Neural progenitor cell (in vitro differentiated cells): Measurements from ENCODE around the gene MED12L. TPM values are rescaled to one million over a fixed set of nuclear protein-coding genes. Genes with fewer than 3 reads are reported as not detected.

ENCODE experiments used
- DNase-seq: peaks from one replicate; pipeline ENCODE4 v3.0.0-alpha.2; 2016; ENCODE audit warnings: low spot score
- H2AFZ ChIP-seq: fragments of 200-600 bp; sonication (generic); replicated peaks from 2 replicates; pipeline ENCODE4 v1.6.1; 2016; ENCODE audit warnings: antibody characterized with exemption
- H3F3A ChIP-seq: fragments of 200-600 bp; sonication (generic); 2 replicates; pipeline ENCODE4 v1.6.1; 2016; ENCODE audit warnings: antibody characterized with exemption, low read depth
- H3K27ac ChIP-seq: fragments of 200-600 bp; sonication (generic); 2 replicates; pipeline ENCODE4 v1.5.1; 2016; ENCODE audit warnings: mild to moderate bottlenecking
- H3K27me3 ChIP-seq: fragments of 200-600 bp; sonication (generic); 2 replicates; pipeline ENCODE4 v1.6.1; 2016; ENCODE audit warnings: mild to moderate bottlenecking, moderate library complexity
- H3K36me3 ChIP-seq: fragments of 200-600 bp; sonication (generic); 2 replicates; pipeline ENCODE4 v1.5.1; 2016
- H3K4me1 ChIP-seq: fragments of 200-600 bp; sonication (generic); 2 replicates; pipeline ENCODE4 v1.6.1; 2016; ENCODE audit warnings: mixed run types
- H3K4me2 ChIP-seq: fragments of 200-600 bp; sonication (generic); 2 replicates; pipeline ENCODE4 v1.6.1; 2016
- H3K4me3 ChIP-seq: fragments of 200-600 bp; sonication (generic); 2 replicates; pipeline ENCODE4 v1.5.1; 2016
- H3K79me2 ChIP-seq: fragments of 200-600 bp; sonication (generic); 2 replicates; pipeline ENCODE4 v1.6.1; 2016; ENCODE audit warnings: low read depth
- H3K9ac ChIP-seq: fragments of 200-600 bp; sonication (generic); 2 replicates; pipeline ENCODE4 v1.6.1; 2016
- H3K9me3 ChIP-seq: fragments of 200-600 bp; sonication (generic); 2 replicates; pipeline ENCODE4 v1.5.1; 2016; ENCODE audit warnings: low read depth
- H4K20me1 ChIP-seq: fragments of 200-600 bp; sonication (generic); 2 replicates; pipeline ENCODE4 v1.6.1; 2016; ENCODE audit warnings: low read depth
- H3K27ac Mint-ChIP-seq: 3 replicates; pipeline ENCODE4 v1.8.0; 2021; ENCODE audit warnings: mixed read lengths
- H3K27me3 Mint-ChIP-seq: 2 replicates; pipeline ENCODE4 v1.8.0; 2022; ENCODE audit warnings: low read depth, mild to moderate bottlenecking, inconsistent platforms, moderate library complexity, mixed read lengths; ENCODE audit not compliant: insufficient read depth
- H3K36me3 Mint-ChIP-seq: 3 replicates; pipeline ENCODE4 v1.8.0; 2021; ENCODE audit warnings: mixed read lengths
- H3K4me1 Mint-ChIP-seq: 3 replicates; pipeline ENCODE4 v1.8.0; 2021; ENCODE audit warnings: mixed read lengths
- H3K4me3 Mint-ChIP-seq: 3 replicates; pipeline ENCODE4 v1.8.0; 2021; ENCODE audit warnings: mild to moderate bottlenecking, moderate library complexity, mixed read lengths
- H3K9me3 Mint-ChIP-seq: 3 replicates; pipeline ENCODE4 v1.8.0; 2020; ENCODE audit warnings: mixed read lengths
- CTCF ChIP-seq: fragments of 200-600 bp; sonication (generic); IDR thresholded peaks from 2 replicates; pipeline ENCODE4 v1.5.1; 2017; ENCODE audit warnings: antibody characterized with exemption, mild to moderate bottlenecking
- EZH2 ChIP-seq: fragments of 200-600 bp; sonication (generic); IDR thresholded peaks from 2 replicates; pipeline ENCODE4 v1.6.1; 2017; ENCODE audit warnings: antibody characterized with exemption, mild to moderate bottlenecking, moderate library complexity
- EZH2phosphoT487 ChIP-seq: fragments of 200-600 bp; sonication (generic); IDR thresholded peaks from 2 replicates; pipeline ENCODE4 v1.6.1; 2017; ENCODE audit warnings: antibody characterized with exemption
- total RNA-seq: library from RNA; depleted of rRNA; stranded (reverse); fragments of >200 nt; gene quantifications from 2 replicates; pipeline ENCODE4 v1.2.3, GENCODE V29; 2015; ENCODE audit warnings: low replicate concordance

MED12L gene
- total RNA-seq, 1 donor from 2014 or later = 16.5 TPM

GRCh38 chr3:151198849-151199248, 113.4 kb downstream of the MED12L start:
- H3K36me3 Mint-ChIP-seq = peaks cover 5% of the 10 kb centered on the region
- Histone ChIP-seq H3K27me3 (no peaks in the 10 kb centered on the region), H2AFZ (no peak overlapping the region), H3K36me3 (no peaks in the 10 kb centered on the region), H3K9ac (no peak overlapping the region), H3K4me3 (no peak overlapping the region), H3F3A (no peaks in the 10 kb centered on the region), H3K9me3 (no peaks in the 10 kb centered on the region), H4K20me1 (no peaks in the 10 kb centered on the region), H3K4me1 (no peaks in the 10 kb centered on the region), H3K79me2 (no peaks in the 10 kb centered on the region), H3K27ac (no peak overlapping the region), H3K4me2 (no peak overlapping the region)
- H3K27ac Mint-ChIP-seq = no peak overlapping the region
- H3K9me3 Mint-ChIP-seq = no peaks in the 10 kb centered on the region
- H3K4me1 Mint-ChIP-seq = no peaks in the 10 kb centered on the region
- H3K4me3 Mint-ChIP-seq = no peak overlapping the region
- no peak for DNase-seq
- H3K27me3 Mint-ChIP-seq = no peaks in the 10 kb centered on the region
- no peak for TF ChIP-seq CTCF
- TF ChIP-seq EZH2 = no peak
- TF ChIP-seq EZH2phosphoT487 = no peak

GRCh38 chr3:151199554-151200438, 114.3 kb downstream of the MED12L start:
- no peaks in the 10 kb centered on the region for H4K20me1 ChIP-seq
- H3K9ac ChIP-seq = no peak overlapping the region
- no peaks in the 10 kb centered on the region for H3K4me1 ChIP-seq
- Mint-ChIP-seq H3K27ac (no peak overlapping the region), H3K27me3 (no peaks in the 10 kb centered on the region), H3K9me3 (no peaks in the 10 kb centered on the region), H3K36me3 (peaks cover 2% of the 10 kb centered on the region), H3K4me3 (no peak overlapping the region), H3K4me1 (no peaks in the 10 kb centered on the region)
- H3K4me3 ChIP-seq = no peak overlapping the region
- H3K27me3 ChIP-seq = no peaks in the 10 kb centered on the region
- no peaks in the 10 kb centered on the region for H3K36me3 ChIP-seq
- H3K27ac ChIP-seq = no peak overlapping the region
- H3K79me2 ChIP-seq = no peaks in the 10 kb centered on the region
- H3F3A ChIP-seq = no peaks in the 10 kb centered on the region
- H3K9me3 ChIP-seq = no peaks in the 10 kb centered on the region
- TF ChIP-seq EZH2 = no peak
- TF ChIP-seq CTCF = no peak
- no peak for TF ChIP-seq EZH2phosphoT487
- H3K4me2 ChIP-seq = no peak overlapping the region
- H2AFZ ChIP-seq = no peak overlapping the region
- DNase-seq = no peak

GRCh38 chr3:151200586-151200985, 115.1 kb downstream of the MED12L start:
- H3F3A ChIP-seq = no peaks in the 10 kb centered on the region
- Mint-ChIP-seq H3K27ac (no peak overlapping the region), H3K36me3 (peaks cover 2% of the 10 kb centered on the region), H3K9me3 (no peaks in the 10 kb centered on the region), H3K4me3 (no peak overlapping the region), H3K27me3 (no peaks in the 10 kb centered on the region), H3K4me1 (no peaks in the 10 kb centered on the region)
- H3K27me3 ChIP-seq = no peaks in the 10 kb centered on the region
- DNase-seq = no peak
- H2AFZ ChIP-seq = no peak overlapping the region
- TF ChIP-seq EZH2 = no peak
- TF ChIP-seq CTCF = no peak
- TF ChIP-seq EZH2phosphoT487 = no peak
- H3K79me2 ChIP-seq = no peaks in the 10 kb centered on the region
- no peaks in the 10 kb centered on the region for H4K20me1 ChIP-seq
- no peak overlapping the region for H3K9ac ChIP-seq
- no peak overlapping the region for H3K27ac ChIP-seq
- H3K36me3 ChIP-seq = no peaks in the 10 kb centered on the region
- no peak overlapping the region for H3K4me3 ChIP-seq
- H3K4me2 ChIP-seq = no peak overlapping the region
- H3K9me3 ChIP-seq = no peaks in the 10 kb centered on the region
- no peaks in the 10 kb centered on the region for H3K4me1 ChIP-seq
